ENCODE measurements around the gene ACOT13. TPM values are rescaled to one million over a fixed set of nuclear protein-coding genes. Genes with fewer than 3 reads are reported as not detected.

ACOT13 gene
- total and polyA plus RNA-seq, 2 of the 8 experiments (the other 6 are each of a cell fraction or from before 2014, with no cell fraction given): 27.6 to 40.6 TPM

DNA sequence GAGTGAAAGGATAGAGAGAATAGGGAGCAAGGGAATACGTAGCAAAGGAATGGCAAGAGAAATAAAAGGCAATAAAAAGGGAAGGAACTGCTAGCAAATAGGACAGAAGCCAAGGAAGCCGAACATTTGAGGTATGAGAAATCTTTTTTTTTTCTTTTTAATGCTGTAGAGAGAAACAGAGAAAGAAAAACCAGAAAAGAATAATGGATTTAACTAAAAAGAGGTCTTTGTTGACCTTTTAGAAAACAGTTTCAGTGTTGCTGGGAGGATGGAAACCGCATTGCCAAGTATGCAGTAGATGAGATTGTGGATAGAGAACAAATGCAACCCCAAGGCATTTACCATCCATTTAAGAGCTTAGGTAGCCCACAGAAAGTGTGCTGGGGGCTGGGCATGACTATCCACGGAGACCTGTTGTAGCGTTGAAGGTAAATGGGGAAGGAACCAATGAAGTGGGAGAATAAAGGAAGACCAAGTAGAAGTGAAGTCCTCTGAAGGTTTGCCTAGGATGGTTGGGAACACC, 75.4 kb downstream of the ACOT13 start:
- H3K4me3 ChIP-seq (ENCODE audit: extremely low read depth in 1 of 4, insufficient read depth in 2 of 4, low read depth in 3 of 4, low read length in 4 of 4): no peak overlapping the region
- ChIA-PET POLR2A (ENCODE audit: partially characterized antibody) (interaction anchor here (1.6 kb wide), 1 partner anchor 8 kb away, joined by 3 read pairs; no protein-coding TSS in a partner anchor), CTCF (ENCODE audit: partially characterized antibody) (interaction anchor here (1.0 to 1.2 kb wide), 2 partner anchors 167 to 250 kb away, joined by 3 read pairs; no protein-coding TSS in a partner anchor)
- no peak overlapping the region for H2AFZ ChIP-seq (ENCODE audit: low read length)
- no peak overlapping the region for H2BK15ac ChIP-seq (ENCODE audit: low read length)
- H3K79me2 ChIP-seq (ENCODE audit: control insufficient read depth in 1 of 2, insufficient read depth in 2 of 2, low read length in 2 of 2): no peaks in the 10 kb centered on the region
- no peaks in the 10 kb centered on the region for H3K4me1 ChIP-seq (replicated peaks in 1 of 4; ENCODE audit: control insufficient read depth in 3 of 4, insufficient read depth in 4 of 4, low read length in 3 of 4)
- H4K8ac ChIP-seq (ENCODE audit: extremely low read depth, insufficient read depth, low read length): no peak overlapping the region
- H3K4ac ChIP-seq (replicated peaks; ENCODE audit: insufficient read length, low read depth, low read length): no peak overlapping the region
- no peak overlapping the region for H2AK5ac ChIP-seq (ENCODE audit: low read depth, low read length)
- H3K9me3 ChIP-seq (ENCODE audit: insufficient read depth in 2 of 2, low read depth in 1 of 2, low read length in 1 of 2): no peaks in the 10 kb centered on the region
- H4K5ac ChIP-seq (ENCODE audit: insufficient read length, low read depth, low read length): no peak overlapping the region
- no peak for DNase-seq (ENCODE audit: low read depth in 1 of 2, low spot score in 2 of 2)
- H3K4me2 ChIP-seq (ENCODE audit: insufficient read depth in 1 of 2, low read depth in 2 of 2, low read length in 2 of 2): no peak overlapping the region
- H4K20me1 ChIP-seq (replicated peaks in 1 of 2; ENCODE audit: control insufficient read depth in 1 of 2, insufficient read depth in 2 of 2, low read length in 2 of 2): no peaks in the 10 kb centered on the region
- no peak for FAIRE-seq
- H3K27me3 ChIP-seq (replicated peaks in 1 of 4; ENCODE audit: control insufficient read depth in 3 of 4, extremely low read depth in 1 of 4, insufficient read depth in 3 of 4, low read length in 3 of 4): no peaks in the 10 kb centered on the region
- no peak overlapping the region for H2BK20ac ChIP-seq (ENCODE audit: low read length)
- no peak overlapping the region for H3K27ac ChIP-seq (ENCODE audit: low read depth, low read length)
- H2BK120ac ChIP-seq (replicated peaks; ENCODE audit: low read depth, low read length): no peak overlapping the region
- H3K36me3 ChIP-seq (ENCODE audit: control insufficient read depth in 2 of 4, insufficient read depth in 4 of 4, low read length in 3 of 4): no peaks in the 10 kb centered on the region
- H3K23ac ChIP-seq (ENCODE audit: insufficient read length): no peak overlapping the region
- WGBS, 2 experiments (ENCODE audit: extremely low coverage in 1 of 2, insufficient coverage in 1 of 2, insufficient read length in 1 of 2, insufficient replicate concordance in 2 of 2, low coverage in 1 of 2, low lambda C conversion rate in 2 of 2, missing lambda C conversion rate in 1 of 2): 88% methylated on average over 5 of the region's 5 CpGs; no CpG with 5 or more reads in 1 of the 2 experiments
- no peak overlapping the region for H3K14ac ChIP-seq (ENCODE audit: insufficient read length)
- H3K56ac ChIP-seq (replicated peaks; ENCODE audit: insufficient read length, low read depth, low read length): no peak overlapping the region
- H3K79me1 ChIP-seq (ENCODE audit: low read depth, low read length): no peaks in the 10 kb centered on the region
- H4K91ac ChIP-seq (replicated peaks; ENCODE audit: insufficient read length, low read length): no peak overlapping the region
- no peak overlapping the region for H3K9ac ChIP-seq (replicated peaks in 1 of 4; ENCODE audit: extremely low read depth in 1 of 4, low read depth in 3 of 4, low read length in 3 of 4)
- H3K18ac ChIP-seq (ENCODE audit: extremely low read depth, low read length): no peak overlapping the region
- no peak for TF ChIP-seq SRF (IDR thresholded peaks at IDR 0.05; ENCODE audit: low read depth, low read length)
- H2BK12ac ChIP-seq (ENCODE audit: low read depth, low read length): no peak overlapping the region
- no peaks in the 10 kb centered on the region for H3K23me2 ChIP-seq (ENCODE audit: low read depth, low read length)
- H2BK5ac ChIP-seq (ENCODE audit: low read depth, low read length): no peak overlapping the region
